OCI-LY7 (cell line): Measurements from ENCODE around the gene CD3G.

Source experiments
- CTCF ChIP-seq: fragments of 200-600 bp; sonication (generic); conservative IDR thresholded peaks from 2 replicates; pipeline ENCODE4 v1.5.1; 2014; ENCODE audit warnings: mild to moderate bottlenecking, antibody characterized with exemption, low read length, moderate library complexity, mixed read lengths
- EZH2phosphoT487 ChIP-seq: fragments of 200-600 bp; sonication (generic); IDR thresholded peaks from 2 replicates; pipeline ENCODE4 v1.6.1; 2018; ENCODE audit warnings: low read depth, borderline replicate concordance, mild to moderate bottlenecking, mixed run types, antibody characterized with exemption, low read length, moderate library complexity, mixed read lengths

DNA sequence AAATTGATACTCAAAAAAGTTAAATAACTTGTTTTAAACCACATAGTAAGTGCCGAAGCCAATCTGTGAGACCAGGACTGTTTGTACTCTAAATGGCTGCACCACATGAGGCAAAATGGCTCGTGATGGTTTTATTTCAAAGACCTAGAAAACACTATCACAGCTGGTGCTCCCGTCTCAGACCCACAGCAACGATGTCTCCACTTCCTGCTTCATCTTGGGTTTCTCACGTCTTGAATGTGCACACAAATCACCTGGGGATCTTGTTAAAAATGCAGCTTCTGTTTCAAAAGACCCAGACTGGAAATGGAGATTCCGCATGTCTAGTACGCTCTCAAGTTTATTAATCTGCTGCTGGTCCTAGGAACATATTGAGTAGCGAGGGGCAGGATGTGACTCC lies 38.4 kb upstream of the CD3G start:
- TF ChIP-seq CTCF (no peak), EZH2phosphoT487 (no peak)
